H1 (cell line): ENCODE results near the gene HTR3A.

Source experiments
- BACH1 ChIP-seq: IDR thresholded peaks from 2 replicates; pipeline ENCODE4 v1.6.1; 2012; ENCODE audit warnings: low read length, improper control_type of control experiment
- CEBPB ChIP-seq: IDR thresholded peaks from 2 replicates; pipeline ENCODE4 v1.6.1; 2012; ENCODE audit warnings: low read depth, low read length
- EP300 ChIP-seq, 2 experiments: IDR thresholded peaks; 1 replicate in 1 of 2; 2 replicates in 1 of 2; pipeline ENCODE4 v1.6.1; 2011 to 2012; ENCODE audit warnings: low read depth in 2 of 2, low read length in 2 of 2, mild to moderate bottlenecking in 2 of 2, borderline replicate concordance in 1 of 2, inconsistent platforms in 1 of 2, moderate library complexity in 1 of 2
- HDAC2 ChIP-seq, 2 experiments: fragments of 300-600 bp in 1 of 2; sonication (generic) in 1 of 2; IDR thresholded peaks; 2 replicates each; pipeline ENCODE4 v1.6.1; 2011 to 2012; ENCODE audit warnings: low read depth in 2 of 2, low read length in 2 of 2, mild to moderate bottlenecking in 2 of 2, moderate library complexity in 2 of 2, borderline replicate concordance in 1 of 2, inconsistent platforms in 1 of 2
- HDAC6 ChIP-seq: IDR thresholded peaks from one replicate; pipeline ENCODE4 v1.7.1; 2012; ENCODE audit warnings: low read depth, mild to moderate bottlenecking, inconsistent platforms, low read length, moderate library complexity
- POLR2A ChIP-seq, 2 experiments: IDR thresholded peaks; 1 replicate in 1 of 2; 2 replicates in 1 of 2; pipeline ENCODE4 v1.6.1; 2011; ENCODE audit warnings: low read depth in 2 of 2, low read length in 2 of 2, mild to moderate bottlenecking in 2 of 2; ENCODE audit errors: control extremely low read depth in 1 of 2
- POLR2AphosphoS5 ChIP-seq: IDR thresholded peaks from 2 replicates; pipeline ENCODE4 v1.6.1; 2011; ENCODE audit warnings: low read depth, low read length
- RFX5 ChIP-seq: IDR thresholded peaks from 2 replicates; pipeline ENCODE4 v1.6.1; 2011; ENCODE audit warnings: low read depth, low read length, improper control_type of control experiment, borderline replicate concordance
- SIX5 ChIP-seq: IDR thresholded peaks from 2 replicates; pipeline ENCODE4 v1.6.1; 2011; ENCODE audit warnings: mild to moderate bottlenecking, low read depth, low read length
- TCF12 ChIP-seq: IDR thresholded peaks from 2 replicates; pipeline ENCODE4 v1.6.1; 2011; ENCODE audit warnings: low read depth, mild to moderate bottlenecking, low read length
- YY1 ChIP-seq: IDR thresholded peaks from 2 replicates; pipeline ENCODE4 v1.6.1; 2011; ENCODE audit warnings: low read depth, mild to moderate bottlenecking, low read length
- TF ChIP-seq, protein P1 (sequence below), 3 experiments: IDR thresholded peaks; 1 replicate in 2 of 3; 2 replicates in 1 of 3; pipeline versions ENCODE4 v1.5.1 to v1.6.1; 2011; ENCODE audit warnings: low read length in 3 of 3, mild to moderate bottlenecking in 3 of 3, inconsistent platforms in 2 of 3, low read depth in 1 of 3, moderate library complexity in 1 of 3; ENCODE audit not compliant: insufficient read depth in 1 of 3; ENCODE audit errors: control extremely low read depth in 1 of 3
- TF ChIP-seq, protein P2 (sequence below): IDR thresholded peaks from 2 replicates; pipeline ENCODE4 v1.6.1; 2012; ENCODE audit warnings: inconsistent platforms

DNA sequence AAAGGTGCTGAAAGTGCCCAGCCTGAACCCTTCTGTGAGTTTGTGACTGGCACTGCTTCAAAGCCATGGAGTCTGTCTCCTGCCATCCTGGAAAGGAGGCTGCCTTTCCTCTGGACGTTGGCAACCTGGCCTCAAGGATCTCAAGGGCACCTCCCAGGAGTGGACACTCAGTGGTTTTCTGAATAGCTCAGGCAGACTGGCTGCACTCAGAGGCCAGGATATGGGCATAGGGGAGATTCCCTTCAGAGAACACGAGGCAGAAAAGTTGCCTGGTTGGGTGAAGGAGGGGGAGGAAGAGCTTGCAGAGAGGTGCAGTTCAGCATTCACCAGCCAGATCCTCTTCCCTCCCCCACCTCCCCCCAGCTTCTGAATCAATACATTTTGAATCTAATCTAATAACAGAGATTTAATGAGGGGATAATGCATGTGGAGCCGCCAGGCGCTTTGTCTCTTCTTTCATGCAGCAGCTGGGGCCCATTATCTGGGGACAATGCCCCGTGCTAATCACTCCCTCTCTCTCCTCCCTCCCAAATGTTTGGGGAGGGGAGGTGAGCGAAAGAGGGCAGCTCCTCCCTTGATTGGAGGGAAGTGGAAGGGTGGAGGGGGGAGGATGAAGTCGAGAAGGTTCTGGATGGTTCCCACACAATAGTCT, 17.7 kb downstream of the HTR3A start:
- no peak for TF ChIP-seq YY1
- no peak for TF ChIP-seq POLR2AphosphoS5
- no peak for TF ChIP-seq EP300 (IDR thresholded peaks at IDR 0.05; ENCODE audit: borderline replicate concordance in 1 of 2, low read depth in 2 of 2, low read length in 2 of 2)
- no peak for TF ChIP-seq POLR2A (IDR thresholded peaks at IDR 0.05; ENCODE audit: control extremely low read depth in 1 of 2, low read depth in 2 of 2, low read length in 2 of 2)
- TF ChIP-seq HDAC6: no peak
- TF ChIP-seq RFX5: no peak
- no peak for TF ChIP-seq BACH1
- TF ChIP-seq CEBPB: no peak
- no peak for TF ChIP-seq TCF12
- no peak for TF ChIP-seq SIX5
- TF ChIP-seq, protein P1, sequence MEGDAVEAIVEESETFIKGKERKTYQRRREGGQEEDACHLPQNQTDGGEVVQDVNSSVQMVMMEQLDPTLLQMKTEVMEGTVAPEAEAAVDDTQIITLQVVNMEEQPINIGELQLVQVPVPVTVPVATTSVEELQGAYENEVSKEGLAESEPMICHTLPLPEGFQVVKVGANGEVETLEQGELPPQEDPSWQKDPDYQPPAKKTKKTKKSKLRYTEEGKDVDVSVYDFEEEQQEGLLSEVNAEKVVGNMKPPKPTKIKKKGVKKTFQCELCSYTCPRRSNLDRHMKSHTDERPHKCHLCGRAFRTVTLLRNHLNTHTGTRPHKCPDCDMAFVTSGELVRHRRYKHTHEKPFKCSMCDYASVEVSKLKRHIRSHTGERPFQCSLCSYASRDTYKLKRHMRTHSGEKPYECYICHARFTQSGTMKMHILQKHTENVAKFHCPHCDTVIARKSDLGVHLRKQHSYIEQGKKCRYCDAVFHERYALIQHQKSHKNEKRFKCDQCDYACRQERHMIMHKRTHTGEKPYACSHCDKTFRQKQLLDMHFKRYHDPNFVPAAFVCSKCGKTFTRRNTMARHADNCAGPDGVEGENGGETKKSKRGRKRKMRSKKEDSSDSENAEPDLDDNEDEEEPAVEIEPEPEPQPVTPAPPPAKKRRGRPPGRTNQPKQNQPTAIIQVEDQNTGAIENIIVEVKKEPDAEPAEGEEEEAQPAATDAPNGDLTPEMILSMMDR (IDR thresholded peaks at IDR 0.05; ENCODE audit: control extremely low read depth in 1 of 3, insufficient read depth in 1 of 3, low read depth in 1 of 3, low read length in 3 of 3): no peak
- no peak for TF ChIP-seq HDAC2 (IDR thresholded peaks at IDR 0.05; ENCODE audit: borderline replicate concordance in 1 of 2, low read depth in 2 of 2, low read length in 2 of 2)
- TF ChIP-seq, protein P2, sequence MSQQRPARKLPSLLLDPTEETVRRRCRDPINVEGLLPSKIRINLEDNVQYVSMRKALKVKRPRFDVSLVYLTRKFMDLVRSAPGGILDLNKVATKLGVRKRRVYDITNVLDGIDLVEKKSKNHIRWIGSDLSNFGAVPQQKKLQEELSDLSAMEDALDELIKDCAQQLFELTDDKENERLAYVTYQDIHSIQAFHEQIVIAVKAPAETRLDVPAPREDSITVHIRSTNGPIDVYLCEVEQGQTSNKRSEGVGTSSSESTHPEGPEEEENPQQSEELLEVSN: no peak
